Measurements from ENCODE around the gene REEP5. TPM values are rescaled to one million over a fixed set of nuclear protein-coding genes. Genes with fewer than 3 reads are reported as not detected.

Gene REEP5
- total RNA-seq, 1 donor from 2014 or later, result 89.1 TPM

DNA sequence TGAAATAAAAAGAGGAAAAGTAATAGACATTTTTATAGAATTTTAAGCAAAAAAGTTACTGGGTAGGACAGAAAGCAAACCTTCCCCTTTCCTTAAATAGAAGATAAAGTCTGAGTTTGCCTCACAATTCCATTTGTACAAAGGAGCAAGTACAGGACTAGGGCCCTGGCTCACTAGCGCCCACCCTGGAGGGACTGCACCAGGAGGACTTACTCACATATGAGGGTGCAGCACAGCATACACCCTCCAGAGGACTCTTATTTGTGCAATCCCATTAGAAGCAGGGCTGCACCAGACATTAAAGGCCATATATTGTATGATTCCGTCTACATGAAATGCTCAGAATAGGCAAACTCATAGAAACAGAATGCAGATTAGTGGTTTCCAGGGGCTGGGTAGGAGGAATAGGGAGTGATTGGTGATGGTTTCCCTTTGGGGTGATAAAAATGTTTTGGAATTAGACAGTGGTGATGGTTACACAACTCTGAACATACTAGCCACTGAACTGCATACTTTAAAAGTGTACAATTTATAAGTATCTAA is 4.5 kb downstream of the REEP5 start:
- no peak for DNase-seq (ENCODE audit: extremely low spot score in 2 of 2)
- Histone ChIP-seq H3K9me3 (no peaks in the 10 kb centered on the region), H3K27ac (no peak overlapping the region), H3K36me3 (peaks cover 0 to 8% of the 10 kb centered on the region in 2 donors), H3K4me3 (no peak overlapping the region), H3K4me1 (peaks cover 66% of the 10 kb centered on the region), H3K27me3 (no peaks in the 10 kb centered on the region)
- intact Hi-C loops (cut with DNase I), result no loop called here
- TF ChIP-seq, protein P1, sequence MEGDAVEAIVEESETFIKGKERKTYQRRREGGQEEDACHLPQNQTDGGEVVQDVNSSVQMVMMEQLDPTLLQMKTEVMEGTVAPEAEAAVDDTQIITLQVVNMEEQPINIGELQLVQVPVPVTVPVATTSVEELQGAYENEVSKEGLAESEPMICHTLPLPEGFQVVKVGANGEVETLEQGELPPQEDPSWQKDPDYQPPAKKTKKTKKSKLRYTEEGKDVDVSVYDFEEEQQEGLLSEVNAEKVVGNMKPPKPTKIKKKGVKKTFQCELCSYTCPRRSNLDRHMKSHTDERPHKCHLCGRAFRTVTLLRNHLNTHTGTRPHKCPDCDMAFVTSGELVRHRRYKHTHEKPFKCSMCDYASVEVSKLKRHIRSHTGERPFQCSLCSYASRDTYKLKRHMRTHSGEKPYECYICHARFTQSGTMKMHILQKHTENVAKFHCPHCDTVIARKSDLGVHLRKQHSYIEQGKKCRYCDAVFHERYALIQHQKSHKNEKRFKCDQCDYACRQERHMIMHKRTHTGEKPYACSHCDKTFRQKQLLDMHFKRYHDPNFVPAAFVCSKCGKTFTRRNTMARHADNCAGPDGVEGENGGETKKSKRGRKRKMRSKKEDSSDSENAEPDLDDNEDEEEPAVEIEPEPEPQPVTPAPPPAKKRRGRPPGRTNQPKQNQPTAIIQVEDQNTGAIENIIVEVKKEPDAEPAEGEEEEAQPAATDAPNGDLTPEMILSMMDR (IDR thresholded peaks at IDR 0.05), result no peak
- TF ChIP-seq POLR2AphosphoS5 (IDR thresholded peaks at IDR 0.05; ENCODE audit: insufficient read depth in 1 of 2, low read depth in 1 of 2) (no peak), POLR2A (IDR thresholded peaks at IDR 0.05) (no peak)

DNA sequence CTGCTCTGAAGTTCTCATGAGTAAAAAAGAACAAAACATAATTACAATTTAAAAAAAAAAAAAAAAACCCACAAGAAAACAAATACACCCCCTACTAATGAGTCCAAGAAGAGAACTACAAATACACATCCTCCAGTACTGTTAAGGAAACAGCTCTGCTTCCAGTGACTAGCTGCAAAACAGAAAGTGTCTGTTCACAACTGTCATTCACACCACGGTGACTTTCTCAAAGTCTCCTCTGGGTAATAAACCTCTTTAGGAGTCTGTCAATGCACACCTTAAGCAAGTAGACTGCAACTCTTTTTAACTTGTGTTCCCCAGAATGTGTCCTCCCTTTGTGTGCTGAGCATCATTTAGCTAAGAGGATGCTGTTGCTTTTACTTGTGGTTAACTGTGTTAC is 6.2 kb downstream of the REEP5 start:
- TF ChIP-seq, protein P1 (IDR thresholded peaks at IDR 0.05), result no peak
- no peak for TF ChIP-seq POLR2AphosphoS5 (IDR thresholded peaks at IDR 0.05; ENCODE audit: insufficient read depth in 1 of 2, low read depth in 1 of 2)
- no peak for TF ChIP-seq POLR2A (IDR thresholded peaks at IDR 0.05)
- Histone ChIP-seq H3K4me1 (peaks cover 64% of the 10 kb centered on the region), H3K9me3 (no peaks in the 10 kb centered on the region), H3K27me3 (no peaks in the 10 kb centered on the region), H3K4me3 (no peak overlapping the region), H3K27ac (no peak overlapping the region), H3K36me3 (peaks cover 0 to 8% of the 10 kb centered on the region in 2 donors)
- no peak for DNase-seq (ENCODE audit: extremely low spot score in 2 of 2)
- intact Hi-C loops (cut with DNase I), result no loop called here

DNA sequence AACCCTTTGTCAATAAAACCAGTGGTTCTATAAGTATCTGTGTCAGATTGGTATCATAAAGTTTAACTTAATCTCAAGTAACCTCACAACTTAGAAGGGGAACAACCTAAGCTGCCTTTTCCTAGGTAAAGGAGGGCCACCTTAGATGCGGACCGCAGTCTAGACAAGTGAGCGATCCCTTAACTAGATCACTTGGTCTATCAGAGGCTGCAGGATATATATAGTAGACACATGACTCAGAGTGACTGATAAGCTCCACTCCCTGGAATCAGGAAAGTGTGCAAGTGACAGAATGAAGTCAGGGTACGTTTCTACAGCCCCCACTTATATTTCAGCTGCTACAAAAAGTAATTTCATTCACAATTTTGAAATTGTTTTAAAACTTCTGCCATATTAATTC is 7.4 kb downstream of the REEP5 start:
- intact Hi-C loops (cut with DNase I), result no loop called here
- TF ChIP-seq, protein P1 (IDR thresholded peaks at IDR 0.05), result no peak
- no peak for TF ChIP-seq POLR2A (IDR thresholded peaks at IDR 0.05)
- no peak for TF ChIP-seq POLR2AphosphoS5 (IDR thresholded peaks at IDR 0.05; ENCODE audit: insufficient read depth in 1 of 2, low read depth in 1 of 2)
- Histone ChIP-seq H3K4me3 (no peak overlapping the region), H3K9me3 (no peaks in the 10 kb centered on the region), H3K27ac (no peak overlapping the region), H3K4me1 (peaks cover 51% of the 10 kb centered on the region), H3K27me3 (no peaks in the 10 kb centered on the region), H3K36me3 (peaks cover 0 to 18% of the 10 kb centered on the region in 2 donors)
- no peak for DNase-seq (ENCODE audit: extremely low spot score in 2 of 2)

DNA sequence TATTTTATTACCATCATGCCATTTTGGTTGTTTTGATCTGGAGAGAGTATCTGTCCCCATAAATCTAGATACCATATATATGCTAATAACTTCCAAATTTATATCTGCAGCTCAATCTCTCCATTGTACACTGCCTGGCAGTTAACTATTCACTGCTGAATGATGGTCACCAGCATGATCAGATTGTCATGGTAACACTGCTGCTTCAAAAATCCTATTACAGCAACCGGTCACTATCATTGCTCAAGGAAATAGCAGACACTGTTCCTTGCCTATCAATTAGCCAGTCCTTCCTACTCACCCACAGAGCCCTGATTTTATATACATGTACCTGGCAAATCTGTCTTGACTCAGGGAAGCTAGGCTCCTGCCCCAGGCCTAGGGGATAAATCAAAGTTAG is 11.5 kb downstream of the REEP5 start:
- H3K36me3 ChIP-seq, result peaks cover 0 to 14% of the 10 kb centered on the region in 2 donors

DNA sequence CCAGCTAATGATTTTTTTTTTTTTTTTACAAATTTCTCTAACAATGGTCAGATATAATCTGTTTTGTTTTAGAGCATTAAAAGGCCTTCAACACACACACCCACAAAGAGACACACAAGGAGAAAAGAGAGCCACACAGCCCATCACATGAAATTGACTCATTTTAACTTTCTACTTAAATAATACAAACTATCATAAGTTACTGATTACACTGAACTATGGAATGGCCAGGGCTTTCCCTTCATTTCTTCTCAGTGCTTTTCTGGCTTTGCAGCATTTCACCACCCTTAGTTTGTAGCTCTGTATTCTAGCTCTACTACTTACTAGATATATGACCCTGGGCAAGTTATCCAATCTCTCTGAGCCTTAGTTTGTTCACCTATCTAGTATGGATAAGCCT is 13.2 kb downstream of the REEP5 start:
- H3K27me3 ChIP-seq, result no peaks in the 10 kb centered on the region
- H3K36me3 ChIP-seq, result peaks cover 0 to 14% of the 10 kb centered on the region in 2 donors
- H3K4me3 ChIP-seq, result no peak overlapping the region
- H3K9me3 ChIP-seq, result no peaks in the 10 kb centered on the region
- no peak overlapping the region for H3K27ac ChIP-seq
- H3K4me1 ChIP-seq, result peaks cover 6% of the 10 kb centered on the region
- DNase-seq (ENCODE audit: extremely low spot score in 2 of 2), result no peak
- TF ChIP-seq POLR2AphosphoS5 (IDR thresholded peaks at IDR 0.05; ENCODE audit: insufficient read depth in 1 of 2, low read depth in 1 of 2) (no peak), POLR2A (IDR thresholded peaks at IDR 0.05) (no peak)
- TF ChIP-seq, protein P1 (IDR thresholded peaks at IDR 0.05), result no peak
- intact Hi-C loops (cut with DNase I), result no loop called here

More for the DNA sequence above, 11.5 kb downstream of the REEP5 start:
- no peak for TF ChIP-seq POLR2AphosphoS5 (IDR thresholded peaks at IDR 0.05; ENCODE audit: insufficient read depth in 1 of 2, low read depth in 1 of 2)
- Histone ChIP-seq H3K4me1 (peaks cover 11% of the 10 kb centered on the region), H3K27ac (no peak overlapping the region), H3K9me3 (no peaks in the 10 kb centered on the region), H3K4me3 (no peak overlapping the region), H3K27me3 (no peaks in the 10 kb centered on the region)
- no peak for DNase-seq (ENCODE audit: extremely low spot score in 2 of 2)
- intact Hi-C loops (cut with DNase I), result no loop called here

Measured in vagina (tissue), 2 donors.